PC-3 (cell line): Measurements from ENCODE around the gene FBXL13.

ENCODE experiments used
- CTCF ChIP-seq: fragments of 300-600 bp; sonication (generic); conservative IDR thresholded peaks from 2 replicates; pipeline ENCODE4 v1.5.1; 2017; ENCODE audit warnings: antibody characterized with exemption, low read depth, mild to moderate bottlenecking, low read length
- EZH2 ChIP-seq: fragments of 300-600 bp; sonication (generic); IDR thresholded peaks from one replicate; pipeline ENCODE4 v1.6.1; 2017; ENCODE audit warnings: antibody characterized with exemption, mild to moderate bottlenecking, low read length; ENCODE audit not compliant: unreplicated experiment
- EZH2phosphoT487 ChIP-seq: fragments of 300-600 bp; sonication (generic); IDR thresholded peaks from 2 replicates; pipeline ENCODE4 v1.6.1; 2018; ENCODE audit warnings: mild to moderate bottlenecking, antibody characterized with exemption, low read length, borderline replicate concordance

- no peak for TF ChIP-seq EZH2phosphoT487
- TF ChIP-seq CTCF: no peak
- no peak for TF ChIP-seq EZH2
Measured at GRCh38 chr7:103116991-103117390, 42.4 kb upstream of the FBXL13 start.
